GM12878 (cell line): Measurements from ENCODE around the gene KDM3B. TPM values are rescaled to one million over a fixed set of nuclear protein-coding genes. Genes with fewer than 3 reads are reported as not detected.

Experiments
- ATAC-seq: fragments of 200-7000 bp; cut with Tn5 transposase; 3 replicates; pipeline ENCODE4 v1.9.1; 2020; ENCODE audit warnings: mild to moderate bottlenecking, moderate library complexity
- BruUV-seq: library from RNA; stranded (reverse); fragments of 400-500 nt; replicated peaks from 2 replicates; lab custom pipeline; 2021; lab: Mats Ljungman, UMichigan
- CTCF ChIA-PET: fragments of 300-600 bp; sonication (Branson Sonifier 250); formaldehyde crosslinking; extraction: SDS; loops from one replicate; lab custom pipeline; 2021; ENCODE audit warnings: inconsistent platforms; lab: Yijun Ruan, JAX
- POLR2A ChIA-PET: fragments of 350-600 bp; formaldehyde crosslinking; extraction: SDS; loops from one replicate; lab custom pipeline; 2021; ENCODE audit warnings: inconsistent platforms; lab: Charles Lee
- RAD21 ChIA-PET: fragments of 300-600 bp; sonication (Branson Sonifier 250); formaldehyde crosslinking; loops from one replicate; lab custom pipeline; 2023; ENCODE audit warnings: antibody characterized with exemption; ENCODE audit not compliant: unreplicated experiment; lab: Charles Lee
- SMC1A ChIA-PET: fragments of 300-600 bp; sonication (Branson Sonifier 250); formaldehyde crosslinking; loops from one replicate; lab custom pipeline; 2023; ENCODE audit not compliant: unreplicated experiment, uncharacterized antibody; lab: Charles Lee
- DNase-seq: peaks from one replicate; pipeline ENCODE4 v3.0.0-alpha.2; 2011; ENCODE audit warnings: low read depth, low spot score
- FAIRE-seq: peaks from 3 replicates; lab custom pipeline; 2011; peaks lifted over from hg19 to GRCh38; lab: Jason Lieb, UNC
- H2AFZ ChIP-seq: 2 replicates; pipeline ENCODE4 v1.6.0; 2011; ENCODE audit warnings: low read depth, low read length, control low read depth; ENCODE audit not compliant: control insufficient read depth
- H3K27ac ChIP-seq: 2 replicates; pipeline ENCODE4 v1.5.1; 2011; ENCODE audit warnings: control low read depth; ENCODE audit not compliant: control insufficient read depth, insufficient read depth
- H3K27me3 ChIP-seq, 2 experiments: replicated peaks in 1 of 2; 2 replicates each; pipeline versions ENCODE4 v1.6.0 to v1.6.1; 2011; ENCODE audit warnings: low read length in 1 of 2; ENCODE audit not compliant: control insufficient read depth in 2 of 2, insufficient read depth in 2 of 2
- H3K36me3 ChIP-seq, 2 experiments: 2 replicates each; pipeline ENCODE4 v1.5.1; 2011; ENCODE audit warnings: low read length in 1 of 2; ENCODE audit not compliant: control insufficient read depth in 2 of 2, insufficient read depth in 2 of 2
- H3K4me1 ChIP-seq: 2 replicates; pipeline ENCODE4 v1.6.1; 2011; ENCODE audit warnings: mild to moderate bottlenecking, low read length, moderate library complexity, mixed read lengths; ENCODE audit not compliant: control insufficient read depth, insufficient read depth
- H3K4me2 ChIP-seq: 2 replicates; pipeline ENCODE4 v1.6.0; 2011; ENCODE audit warnings: control low read depth; ENCODE audit not compliant: control insufficient read depth, insufficient read depth
- H3K4me3 ChIP-seq: fragments of 200-600 bp; sonication (generic); 2 replicates; pipeline ENCODE4 v1.5.1; 2016
- H3K79me2 ChIP-seq: 2 replicates; pipeline ENCODE4 v1.6.0; 2011; ENCODE audit warnings: low read length; ENCODE audit not compliant: control insufficient read depth, insufficient read depth
- H3K9ac ChIP-seq: 2 replicates; pipeline ENCODE4 v1.8.0; 2011; ENCODE audit warnings: low read length, control low read depth, mixed read lengths; ENCODE audit not compliant: control insufficient read depth, insufficient read depth
- H3K9me3 ChIP-seq: replicated peaks from 3 replicates; pipeline ENCODE4 v1.5.1; 2011; ENCODE audit warnings: mild to moderate bottlenecking, low read length; ENCODE audit not compliant: control insufficient read depth, insufficient read depth
- H4K20me1 ChIP-seq: 2 replicates; pipeline ENCODE4 v1.6.0; 2011; ENCODE audit not compliant: control insufficient read depth, insufficient read depth
- EGR1 ChIP-seq, 2 experiments: IDR thresholded peaks; 1 replicate in 1 of 2; 2 replicates in 1 of 2; pipeline ENCODE4 v1.6.1; 2011 to 2012; ENCODE audit warnings: low read depth in 2 of 2, low read length in 2 of 2, borderline replicate concordance in 1 of 2, mild to moderate bottlenecking in 1 of 2, moderate library complexity in 1 of 2
- KDM1A ChIP-seq: fragments of 200-600 bp; sonication (generic); IDR thresholded peaks from 2 replicates; pipeline ENCODE4 v1.6.1; 2016; ENCODE audit warnings: borderline replicate concordance
- NFYB ChIP-seq: IDR thresholded peaks from 2 replicates; pipeline ENCODE4 v1.6.1; 2011; ENCODE audit warnings: low read depth, mild to moderate bottlenecking, low read length, improper control_type of control experiment, moderate library complexity; ENCODE audit not compliant: insufficient read depth
- PRDM15 ChIP-seq: fragments of 450-650 bp; formaldehyde crosslinking; IDR thresholded peaks from 2 replicates; pipeline ENCODE4 v1.4.0; 2020; ENCODE audit warnings: mild to moderate bottlenecking, moderate library complexity
- RAD21 ChIP-seq: IDR thresholded peaks from 2 replicates; pipeline ENCODE4 v1.6.1; 2011; ENCODE audit warnings: mild to moderate bottlenecking, low read depth, low read length, moderate library complexity; ENCODE audit not compliant: insufficient read depth
- RUNX3 ChIP-seq: IDR thresholded peaks from 2 replicates; pipeline ENCODE4 v1.6.1; 2012; ENCODE audit warnings: low read length, inconsistent platforms
- SMAD1 ChIP-seq: fragments of 450-650 bp; IDR thresholded peaks from 2 replicates; pipeline ENCODE4 v1.6.1; 2018; ENCODE audit warnings: mild to moderate bottlenecking, low read depth; ENCODE audit not compliant: partially characterized antibody
- STAT3 ChIP-seq: IDR thresholded peaks from 2 replicates; pipeline ENCODE4 v1.6.1; 2011; ENCODE audit warnings: low read depth, low read length, improper control_type of control experiment
- TCF7 ChIP-seq: IDR thresholded peaks from 2 replicates; pipeline ENCODE4 v1.6.1; 2014; ENCODE audit warnings: antibody characterized with exemption, borderline replicate concordance
- ZSCAN29 ChIP-seq: fragments of 450-650 bp; IDR thresholded peaks from 2 replicates; pipeline ENCODE4 v1.6.1; 2017; ENCODE audit warnings: mild to moderate bottlenecking, moderate library complexity
- WGBS: methylation state at CpG from one replicate; pipeline ENCODE4 v1.1.6; 2016; ENCODE audit warnings: low lambda C conversion rate; ENCODE audit not compliant: insufficient replicate concordance, insufficient coverage; ENCODE audit errors: missing lambda C conversion rate; 5-methylcytosine and 5-hydroxymethylcytosine counted together
- in situ Hi-C: fragments of 300-500 bp; cut with MboI; formaldehyde crosslinking; loops from 9 replicates; pipeline ENCODE4 v1.14.3; 2018; ENCODE audit warnings: mixed read lengths
- intact Hi-C: fragments of 100-400 bp; cut with micrococcal nuclease; formaldehyde crosslinking; loops from one replicate; pipeline ENCODE4 v1.14.2; 2022; ENCODE audit not compliant: unreplicated experiment
- polyA plus RNA-seq, 11 experiments: library from polyadenylated mRNA; depleted of rRNA in 4 of 11; unstranded in 6 of 11; stranded (reverse) in 5 of 11; fragments of >200 nt; fragmentation: Nextera tagmentation in 4 of 11; fragmentation: Illumina TruSeq in 1 of 11; extraction: Ambion mirVana in 4 of 11; extraction: Trizol in 1 of 11; gene quantifications; 1 replicate in 1 of 11; 2 replicates in 10 of 11; pipeline versions ENCODE4 v1.2.1 to v1.2.3, GENCODE V29; 2011 to 2016; ENCODE audit warnings: inconsistent platforms in 2 of 11, missing spikeins in 2 of 11, low read depth in 1 of 11
- total RNA-seq, 4 experiments: library from RNA; depleted of rRNA in 3 of 4; stranded (reverse); fragments of >200 nt in 3 of 4; fragmentation: Illumina TruSeq in 1 of 4; extraction: Trizol in 1 of 4; gene quantifications; 2 replicates each; pipeline versions ENCODE4 v1.2.1 to v1.2.3, GENCODE V29; 2013 to 2021
- TF ChIP-seq, protein P1 (sequence below): fragments of 450-650 bp; IDR thresholded peaks from 2 replicates; pipeline ENCODE4 v1.6.1; 2017; ENCODE audit warnings: borderline replicate concordance

Gene KDM3B
- total and polyA plus RNA-seq, 10 of the 15 experiments (the other 5 are each of a cell fraction or from before 2014, with no cell fraction given) = 8.5 to 45.7 (median 29.0) TPM

GRCh38 chr5:138476918-138477317 is 124.4 kb downstream of the KDM3B start:
- Histone ChIP-seq H3K27me3 (no peaks in the 10 kb centered on the region), H3K4me1 (no peaks in the 10 kb centered on the region), H3K36me3 (no peaks in the 10 kb centered on the region), H4K20me1 (no peaks in the 10 kb centered on the region), H3K9me3 (no peaks in the 10 kb centered on the region), H3K4me3 (no peak overlapping the region), H3K79me2 (no peaks in the 10 kb centered on the region), H3K4me2 (no peak overlapping the region), H3K9ac (no peak overlapping the region), H2AFZ (no peak overlapping the region), H3K27ac (no peak overlapping the region)
- intact Hi-C loops (no loop called here), in situ Hi-C loops (no loop called here)
- SMC1A ChIA-PET = no interaction called here
- TF ChIP-seq EGR1 (IDR thresholded peaks at IDR 0.05; ENCODE audit: borderline replicate concordance in 1 of 2, low read depth in 2 of 2, low read length in 2 of 2) (no peak), RUNX3 (no peak), ZSCAN29 (no peak), STAT3 (no peak), RAD21 (no peak), TCF7 (no peak), PRDM15 (no peak), SMAD1 (no peak), KDM1A (no peak), NFYB (no peak)
- TF ChIP-seq, protein P1, sequence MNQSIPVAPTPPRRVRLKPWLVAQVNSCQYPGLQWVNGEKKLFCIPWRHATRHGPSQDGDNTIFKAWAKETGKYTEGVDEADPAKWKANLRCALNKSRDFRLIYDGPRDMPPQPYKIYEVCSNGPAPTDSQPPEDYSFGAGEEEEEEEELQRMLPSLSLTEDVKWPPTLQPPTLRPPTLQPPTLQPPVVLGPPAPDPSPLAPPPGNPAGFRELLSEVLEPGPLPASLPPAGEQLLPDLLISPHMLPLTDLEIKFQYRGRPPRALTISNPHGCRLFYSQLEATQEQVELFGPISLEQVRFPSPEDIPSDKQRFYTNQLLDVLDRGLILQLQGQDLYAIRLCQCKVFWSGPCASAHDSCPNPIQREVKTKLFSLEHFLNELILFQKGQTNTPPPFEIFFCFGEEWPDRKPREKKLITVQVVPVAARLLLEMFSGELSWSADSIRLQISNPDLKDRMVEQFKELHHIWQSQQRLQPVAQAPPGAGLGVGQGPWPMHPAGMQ = no peak
- WGBS = 74% methylated on average over 7 of the region's 7 CpGs
- POLR2A ChIA-PET = no interaction called here
- no peak for ATAC-seq
- DNase-seq = no peak
- no peak for FAIRE-seq
- RAD21 ChIA-PET = no interaction called here
- BruUV-seq = no TSS peak
- CTCF ChIA-PET = no interaction called here
